Measurements from ENCODE around the gene UBL4B.

The UBL4B gene

DNA sequence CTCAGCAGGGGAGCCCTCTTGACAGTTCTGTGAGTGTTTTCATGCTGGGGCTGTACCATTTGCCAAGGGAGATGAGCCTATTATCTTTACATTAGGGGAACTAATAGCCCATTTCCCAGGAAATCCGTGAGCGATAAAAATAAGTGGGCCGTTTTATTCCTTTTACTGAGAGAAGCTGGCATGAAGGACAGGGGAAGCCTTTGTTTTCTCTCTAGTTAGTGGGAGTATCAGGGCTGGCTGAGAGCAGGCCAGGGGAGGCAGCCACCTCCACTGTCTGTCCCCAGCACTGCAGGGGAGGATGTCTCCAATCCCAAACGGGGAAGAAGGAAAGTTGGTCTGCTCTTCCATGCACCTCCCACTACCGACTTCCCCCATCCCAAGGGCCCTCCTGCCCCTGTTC lies 2.5 kb downstream of the UBL4B start:
- DNase-seq (ENCODE audit: low spot score), result no peak

DNA sequence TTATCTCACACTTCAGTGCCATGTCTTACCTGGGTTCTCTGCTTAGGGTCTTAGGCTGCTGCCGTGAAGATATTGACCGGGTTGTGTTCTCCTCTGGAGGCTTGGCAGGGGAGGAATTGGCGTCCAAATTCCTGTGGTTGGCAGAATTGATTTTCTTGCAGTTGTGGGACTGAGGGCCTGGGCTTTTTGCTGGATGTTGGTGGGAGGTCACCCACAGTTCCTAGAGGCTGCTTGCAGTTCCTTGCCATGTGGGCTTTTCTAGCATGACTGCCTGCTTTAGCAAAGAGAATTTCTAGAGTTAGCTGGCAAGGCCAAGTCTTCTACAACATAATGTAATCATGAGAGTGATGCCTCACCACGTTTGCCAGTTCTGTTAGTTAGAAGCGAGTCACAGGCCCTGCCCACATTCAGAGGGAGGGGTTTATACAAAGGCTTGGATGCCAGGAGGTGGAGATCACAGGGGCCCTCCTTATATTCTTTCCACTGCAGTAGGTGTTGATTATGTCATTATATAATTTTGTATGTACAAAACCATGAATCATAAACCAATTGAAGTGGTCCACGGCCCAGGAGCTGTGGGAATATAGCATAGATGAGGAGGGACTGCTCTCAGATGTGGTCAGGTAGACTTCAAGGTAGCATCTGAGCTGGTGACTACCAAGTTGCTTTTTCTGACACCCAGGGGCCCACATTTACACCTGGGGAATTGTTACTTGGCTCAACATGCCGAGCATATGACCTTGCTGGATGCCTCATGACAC lies 6.6 kb downstream of the UBL4B start:
- no peak for DNase-seq (ENCODE audit: low spot score)

DNA sequence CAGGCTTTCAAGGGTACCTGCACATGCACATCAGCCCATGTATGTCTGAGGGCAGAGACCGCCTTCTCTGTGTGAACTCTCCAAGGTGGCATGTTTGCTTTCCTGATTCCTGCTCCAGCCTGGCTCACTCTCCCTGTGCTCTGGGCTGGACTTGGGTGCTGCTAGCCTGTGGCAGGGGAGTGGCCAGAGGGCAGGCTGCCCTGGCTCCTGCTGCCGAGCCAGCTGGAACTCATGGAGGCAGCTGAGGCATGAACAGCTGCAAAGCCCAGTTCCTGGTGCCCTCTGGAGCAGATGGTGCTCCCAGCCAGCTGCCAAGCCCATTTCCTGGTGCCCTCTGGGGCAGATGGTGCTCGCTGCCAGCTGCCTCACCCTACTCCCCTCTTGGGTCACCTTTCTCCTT lies 7.6 kb downstream of the UBL4B start:
- no peak for DNase-seq (ENCODE audit: low spot score)

DNA sequence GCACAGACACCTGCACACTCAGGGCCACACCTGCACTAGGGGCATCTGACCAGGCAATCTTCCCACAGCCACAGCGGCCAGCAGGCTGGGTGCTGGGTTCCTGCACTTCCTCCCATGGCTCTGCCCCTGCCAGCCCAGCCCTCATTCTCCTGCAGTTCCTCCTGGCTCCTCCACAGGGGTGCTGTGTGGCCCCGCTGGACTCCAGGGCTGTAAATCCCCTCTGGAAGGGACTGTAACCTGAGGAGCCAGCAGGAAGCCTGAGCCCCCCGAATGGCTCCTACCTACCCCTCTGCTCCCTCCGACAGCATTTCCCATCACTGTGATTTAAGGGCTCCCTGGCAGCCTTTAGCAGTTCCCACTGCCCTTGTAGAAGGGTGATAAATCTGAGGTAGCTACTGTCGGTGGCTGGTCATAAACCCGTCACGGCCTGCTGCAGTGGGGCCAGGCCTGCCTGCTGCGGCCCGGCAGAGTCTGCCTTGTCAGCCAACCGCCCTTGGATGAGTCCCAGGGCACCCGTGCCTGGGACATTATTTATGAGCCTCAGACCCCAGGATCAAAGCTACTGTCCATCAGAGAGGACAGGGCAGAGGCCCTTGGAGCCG lies 8.8 kb downstream of the UBL4B start:
- DNase-seq (ENCODE audit: low spot score), result no peak

DNA sequence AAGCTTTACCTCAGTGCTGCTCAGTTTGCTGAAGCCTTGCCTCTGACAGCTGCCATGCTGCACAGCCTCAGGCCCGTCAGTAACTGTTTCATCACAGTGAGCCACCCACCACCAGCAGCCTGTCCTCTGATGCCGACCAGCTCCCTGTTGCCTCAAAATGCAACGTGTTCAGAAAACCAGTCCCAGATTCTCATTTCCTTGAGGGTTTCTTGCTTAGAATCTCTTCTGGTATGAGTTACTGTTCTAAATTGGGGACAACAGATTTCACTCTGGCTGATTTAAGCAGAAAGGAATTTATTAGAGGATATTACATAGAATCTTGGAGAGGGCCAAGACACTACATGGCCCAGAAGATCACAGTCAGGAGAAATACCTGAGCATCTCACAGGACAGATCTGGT lies 11.0 kb downstream of the UBL4B start:
- DNase-seq (ENCODE audit: low spot score), result no peak

DNA sequence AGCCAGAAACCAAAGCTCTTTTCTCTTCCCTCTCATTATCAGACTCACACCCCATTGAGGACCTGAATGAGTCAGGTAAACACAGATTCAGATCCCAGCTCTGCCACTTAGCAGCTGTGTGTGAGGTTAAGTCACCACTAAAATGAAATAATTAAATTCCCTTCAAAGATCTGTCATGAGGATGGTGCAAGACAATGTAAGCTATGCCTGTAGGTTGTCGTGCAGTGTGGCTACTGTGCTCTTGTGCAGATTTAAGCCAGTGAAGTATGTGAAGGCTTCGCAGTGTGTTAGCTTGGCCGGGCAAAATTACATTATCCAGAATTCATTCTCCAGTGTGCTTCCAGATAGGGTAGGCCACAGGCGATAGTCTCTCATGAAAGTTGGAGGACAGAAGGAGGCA lies 13.6 kb downstream of the UBL4B start:
- DNase-seq (ENCODE audit: low spot score), result no peak

DNA sequence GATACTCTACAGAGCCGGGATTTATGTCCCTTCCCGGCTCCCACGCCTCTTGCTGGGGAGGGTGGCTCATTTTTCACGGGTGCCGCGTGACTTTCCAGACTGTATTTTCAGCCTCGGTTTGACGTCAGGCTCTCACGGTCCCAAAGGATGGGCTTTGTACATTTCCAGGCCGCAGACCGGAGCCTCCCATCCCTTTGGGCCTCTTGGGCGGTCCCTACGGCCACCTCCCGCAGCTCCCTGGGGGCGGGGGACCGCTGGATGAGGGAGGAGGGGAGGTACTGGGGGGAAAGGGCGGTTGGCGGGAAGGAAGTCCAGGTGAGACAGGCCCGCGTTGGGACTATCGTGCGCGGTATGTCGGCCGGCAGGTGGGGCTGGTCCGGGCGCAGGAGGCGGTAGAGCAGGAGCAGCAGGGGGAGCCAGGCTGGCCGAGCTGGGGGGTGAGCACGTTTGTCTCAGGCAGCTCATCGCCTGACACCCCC lies 17.9 kb downstream of the UBL4B start:
- DNase-seq (ENCODE audit: low spot score), result no peak

DNA sequence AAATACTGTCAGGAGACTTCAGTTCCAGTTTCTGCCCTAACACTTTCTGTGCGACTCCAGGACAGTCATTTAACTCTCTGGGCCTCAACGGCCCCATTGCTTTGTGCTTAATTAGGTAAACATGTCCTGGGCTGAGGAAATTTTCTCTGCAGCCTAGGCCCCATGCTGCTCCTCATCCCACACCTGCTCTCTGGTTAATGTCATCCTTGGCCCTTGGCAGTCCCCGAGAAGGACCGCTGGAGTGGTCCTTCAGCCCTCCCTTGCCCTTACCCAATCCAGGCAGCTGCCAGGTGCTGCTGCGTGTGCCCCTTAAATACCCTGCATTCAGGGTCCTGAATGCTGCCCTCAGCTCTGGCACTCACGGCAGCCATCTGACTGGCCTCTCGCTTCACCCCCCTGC lies 18.7 kb downstream of the UBL4B start:
- DNase-seq (ENCODE audit: low spot score), result no peak

DNA sequence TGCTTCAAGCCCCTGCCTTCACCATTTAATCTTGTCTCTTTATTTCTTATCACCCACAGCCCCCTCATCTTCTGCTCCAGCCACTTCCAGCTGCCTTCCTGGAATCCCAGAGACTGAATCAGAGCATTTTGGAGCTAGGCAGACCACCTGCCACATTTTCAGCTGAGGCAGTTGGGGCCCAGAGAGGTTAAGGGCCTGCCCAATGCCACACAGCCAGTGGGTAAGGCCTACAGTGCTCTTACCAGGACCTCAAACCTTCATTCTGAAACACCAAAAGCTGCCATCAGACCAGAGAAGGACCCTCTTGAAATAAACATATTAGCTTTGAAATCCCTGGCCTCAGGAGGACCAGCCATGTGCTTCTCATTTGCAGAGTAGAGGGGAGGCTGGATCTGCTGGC lies 20.4 kb downstream of the UBL4B start:
- DNase-seq (ENCODE audit: low spot score), result no peak

DNA sequence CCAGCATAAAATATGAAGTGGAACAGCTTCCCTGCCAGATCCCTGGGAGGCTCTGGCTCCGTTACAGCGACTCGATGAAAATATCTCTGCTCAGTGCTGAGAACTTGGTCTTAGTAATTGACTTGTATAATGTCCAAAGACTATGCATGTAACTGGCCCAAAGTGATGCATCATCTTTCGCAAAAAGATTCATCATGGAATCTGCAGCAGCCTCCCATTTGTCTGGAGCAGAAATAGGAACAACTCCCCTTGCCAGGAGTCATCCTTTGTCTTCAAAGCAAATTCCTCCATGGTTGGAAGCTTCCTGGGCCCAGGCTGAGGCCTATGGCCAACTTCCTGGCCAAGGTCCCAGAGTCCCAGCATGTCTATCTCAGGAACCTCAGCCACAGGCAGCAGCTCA lies 21.2 kb downstream of the UBL4B start:
- no peak for DNase-seq (ENCODE audit: low spot score)

DNA sequence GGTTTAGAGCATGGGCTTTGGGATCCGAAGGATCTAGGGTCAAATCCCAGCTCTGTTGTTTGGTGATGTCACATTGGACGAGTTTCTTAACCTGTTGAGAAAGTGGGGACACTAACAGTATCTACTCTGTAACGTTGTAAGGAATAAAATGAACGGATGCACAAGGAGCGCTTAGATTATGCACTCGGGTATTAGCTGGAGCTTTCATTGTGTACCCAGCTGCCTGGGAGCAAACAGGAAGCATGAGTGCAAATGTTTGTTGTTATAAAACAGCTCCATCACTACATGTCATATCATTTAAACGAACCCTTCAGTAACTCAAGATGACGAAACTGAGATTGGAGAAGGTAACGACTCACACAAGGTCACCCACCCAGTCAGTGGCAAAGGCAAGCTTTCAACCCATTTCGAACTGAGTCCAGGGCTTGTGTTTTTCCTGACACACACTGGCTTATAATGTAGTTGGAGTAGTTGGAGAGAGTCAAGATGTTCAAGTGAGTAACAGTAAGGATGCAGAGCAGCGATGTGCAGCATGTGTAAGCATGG lies 21.9 kb downstream of the UBL4B start:
- DNase-seq (ENCODE audit: low spot score), result no peak

DNA sequence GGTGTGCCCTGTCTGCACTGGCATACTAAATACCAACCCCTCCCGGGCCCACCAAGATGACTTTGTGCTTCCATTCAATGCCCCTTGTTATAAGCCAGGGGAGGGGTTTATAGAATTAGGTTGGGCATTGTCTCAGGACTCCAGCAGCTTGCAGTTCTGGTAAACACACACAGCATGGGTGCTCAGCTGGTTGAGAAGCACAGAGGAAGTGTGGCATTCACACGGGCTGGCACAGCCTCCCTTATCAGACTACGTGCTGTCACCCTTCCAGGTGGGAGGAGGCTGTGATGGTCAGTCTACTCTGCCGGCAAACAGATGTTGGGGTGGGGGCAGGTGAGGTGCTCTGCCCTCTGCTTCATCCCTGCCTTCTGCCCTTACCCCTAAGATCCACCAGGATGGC lies 23.0 kb downstream of the UBL4B start:
- no peak for DNase-seq (ENCODE audit: low spot score)

DNA sequence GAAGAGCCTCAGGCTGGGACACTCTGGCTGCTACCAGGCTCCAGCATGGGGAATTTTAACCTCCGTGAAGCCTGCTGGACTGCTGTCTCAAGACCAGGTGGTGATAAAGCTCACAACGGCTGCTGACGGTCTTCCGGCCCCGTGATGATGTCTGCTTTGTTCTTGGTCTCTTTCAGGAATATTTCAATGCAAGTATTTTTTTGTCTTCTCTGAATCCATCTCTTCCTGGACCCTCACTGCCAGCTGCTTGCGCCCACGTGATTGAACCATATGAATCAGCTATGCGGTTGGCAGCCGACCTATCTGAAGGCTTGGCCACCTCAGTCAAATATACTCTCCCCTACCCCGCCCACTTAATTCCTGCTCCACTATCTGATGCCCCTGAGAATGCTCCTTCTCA lies 23.4 kb downstream of the UBL4B start:
- DNase-seq (ENCODE audit: low spot score), result no peak

DNA sequence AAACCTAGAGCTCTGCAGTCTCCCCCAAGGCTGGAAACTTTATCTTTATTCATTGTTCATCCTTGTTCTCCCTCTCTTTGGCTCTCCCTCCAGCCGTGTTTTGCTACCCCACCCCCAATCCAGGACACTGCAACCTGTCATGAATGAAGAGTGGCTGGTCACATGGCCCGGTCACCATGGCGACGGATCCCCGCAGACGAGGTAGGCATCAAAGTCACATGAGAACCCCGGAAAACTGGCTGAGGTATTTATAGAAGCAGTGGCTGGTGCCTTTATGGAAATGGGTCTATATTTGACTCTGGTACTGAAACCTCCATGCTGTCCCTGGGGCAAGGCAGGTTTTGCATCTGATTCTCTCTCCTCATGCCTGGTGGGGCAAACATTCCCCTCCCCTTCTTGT lies 24.7 kb downstream of the UBL4B start:
- no peak for DNase-seq (ENCODE audit: low spot score)

DNA sequence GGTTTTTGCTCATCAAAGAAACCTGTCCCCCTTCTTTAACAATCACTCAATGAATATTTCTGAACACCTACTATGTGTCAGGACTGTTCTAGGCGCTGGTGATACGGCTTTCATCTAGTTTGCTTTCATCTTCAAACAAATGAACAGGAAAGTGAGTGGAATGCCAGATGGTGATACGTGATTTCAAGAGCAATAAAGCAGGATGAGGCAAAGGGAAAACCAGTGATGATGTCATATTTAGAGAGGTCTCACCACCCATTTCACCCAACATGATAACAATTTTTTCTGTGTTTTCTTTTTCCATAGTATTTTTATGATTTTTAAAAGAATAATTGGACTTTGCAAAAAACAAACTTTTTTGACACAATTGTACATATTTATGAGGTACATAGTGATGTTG lies 26.7 kb downstream of the UBL4B start:
- DNase-seq (ENCODE audit: low spot score), result no peak

DNA sequence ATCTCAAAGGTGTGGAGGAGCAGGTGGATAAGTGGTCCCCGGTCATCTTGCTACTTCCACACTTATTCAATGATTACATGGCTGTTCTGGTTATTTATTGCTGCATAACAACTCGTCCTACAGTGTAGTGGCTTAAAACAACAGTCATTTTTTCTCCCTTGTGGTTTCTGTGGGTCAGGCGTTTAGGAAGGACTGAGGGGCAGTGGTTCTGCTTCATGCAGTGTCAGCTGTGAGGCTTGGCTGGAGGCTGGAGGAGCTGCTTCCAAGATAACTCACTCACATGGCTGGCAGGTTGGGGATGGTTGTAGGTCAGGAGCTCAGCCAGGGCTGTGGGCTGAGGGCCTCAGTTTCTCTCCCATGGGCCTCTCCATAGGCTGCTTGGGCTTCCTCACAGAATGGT lies 32.1 kb downstream of the UBL4B start:
- DNase-seq (ENCODE audit: low spot score), result no peak

DNA sequence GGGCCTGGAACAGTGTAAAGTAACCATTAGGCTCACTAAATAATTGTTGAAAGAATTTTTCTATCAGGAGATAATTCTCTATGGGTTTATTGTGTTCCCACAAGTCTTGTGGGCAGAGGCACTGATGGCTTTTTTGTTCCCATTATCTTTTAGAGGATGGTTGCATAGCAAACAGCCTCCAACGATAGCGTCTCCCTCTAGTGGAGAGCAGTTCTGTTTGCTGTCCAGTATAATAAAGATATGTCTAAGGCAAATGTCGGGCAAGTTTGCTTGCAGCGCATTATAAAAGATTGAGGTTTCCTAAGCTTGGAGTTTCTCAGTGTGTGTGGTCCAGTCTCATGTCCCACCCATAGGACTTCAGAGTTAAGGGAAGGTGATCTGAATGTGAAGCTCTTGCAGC lies 36.7 kb downstream of the UBL4B start:
- no peak for DNase-seq (ENCODE audit: low spot score)

DNA sequence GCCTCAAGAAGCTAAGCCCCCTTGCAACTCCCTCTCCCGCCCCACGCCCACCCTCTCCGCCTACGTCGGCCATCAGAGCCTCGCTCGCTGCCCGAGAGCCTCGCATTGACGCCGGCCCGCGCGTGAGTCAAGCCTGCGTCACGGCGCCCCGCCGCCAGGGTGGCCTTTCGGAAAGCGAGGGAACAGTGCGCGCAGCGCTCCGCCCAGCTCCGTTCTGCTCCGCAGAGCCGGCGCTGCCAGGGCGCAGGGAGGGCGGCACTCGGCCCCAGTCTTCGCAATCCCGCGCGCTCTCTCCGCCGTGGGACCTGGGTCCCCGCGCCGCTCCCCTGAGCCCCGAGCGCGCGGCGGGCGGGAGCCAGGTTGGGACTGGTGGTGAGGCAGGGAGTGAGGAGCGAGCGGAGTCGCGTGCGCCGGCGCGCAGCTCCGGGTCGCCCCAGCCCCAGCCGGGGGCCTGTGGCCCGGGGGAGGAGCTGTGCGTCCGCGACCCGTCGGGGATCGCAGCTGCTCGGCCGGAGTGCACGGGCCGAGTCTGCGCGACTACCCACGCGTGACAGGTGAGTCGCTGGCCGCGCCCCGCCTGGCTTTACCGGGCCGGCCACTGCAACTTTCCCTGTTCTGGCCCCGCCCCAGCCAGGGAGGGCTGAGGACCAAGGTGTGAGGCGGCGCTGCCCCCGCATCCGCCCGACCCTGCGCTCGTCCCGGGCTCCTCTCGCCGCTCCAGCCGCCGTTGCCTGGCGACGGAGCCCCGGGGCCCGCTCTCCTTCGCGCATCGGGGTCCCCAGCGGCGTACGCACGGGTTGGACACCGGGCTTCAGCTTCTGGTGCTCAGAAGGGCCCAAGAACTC lies 38.3 kb downstream of the UBL4B start, which contains the start of gene SLC6A17:
Gene SLC6A17 (plus strand): TSS at position 165 of the 845 bp plus-strand sequence. CDS start 16,436 bp downstream, outside the sequence.
- no peak for DNase-seq (ENCODE audit: low spot score)

DNA sequence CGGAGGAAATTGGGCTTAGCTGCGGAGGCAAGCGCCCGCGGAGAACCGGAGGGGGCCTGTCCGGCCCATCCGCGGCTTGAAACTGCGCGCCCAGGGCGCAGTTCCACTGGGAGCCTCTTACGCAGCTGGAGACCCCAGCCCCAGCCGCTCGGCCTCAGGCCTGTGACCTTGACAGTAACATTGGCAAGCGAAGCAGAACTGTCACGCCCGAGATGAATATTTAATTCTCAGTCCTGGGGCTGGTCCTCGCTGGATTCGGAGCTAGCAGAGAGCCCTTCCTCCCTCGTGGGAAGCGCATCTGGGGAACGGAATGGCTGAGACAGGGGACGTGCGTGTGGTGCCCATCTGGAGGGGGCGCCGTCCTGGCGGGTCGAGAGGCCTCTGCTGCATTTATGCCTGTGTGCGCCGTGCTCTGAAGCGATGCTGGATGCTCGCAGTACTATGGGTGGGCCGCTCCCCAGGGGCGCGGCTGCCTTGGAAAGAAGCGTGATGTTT lies 39.0 kb downstream of the UBL4B start:
- DNase-seq (ENCODE audit: low spot score), result no peak

DNA sequence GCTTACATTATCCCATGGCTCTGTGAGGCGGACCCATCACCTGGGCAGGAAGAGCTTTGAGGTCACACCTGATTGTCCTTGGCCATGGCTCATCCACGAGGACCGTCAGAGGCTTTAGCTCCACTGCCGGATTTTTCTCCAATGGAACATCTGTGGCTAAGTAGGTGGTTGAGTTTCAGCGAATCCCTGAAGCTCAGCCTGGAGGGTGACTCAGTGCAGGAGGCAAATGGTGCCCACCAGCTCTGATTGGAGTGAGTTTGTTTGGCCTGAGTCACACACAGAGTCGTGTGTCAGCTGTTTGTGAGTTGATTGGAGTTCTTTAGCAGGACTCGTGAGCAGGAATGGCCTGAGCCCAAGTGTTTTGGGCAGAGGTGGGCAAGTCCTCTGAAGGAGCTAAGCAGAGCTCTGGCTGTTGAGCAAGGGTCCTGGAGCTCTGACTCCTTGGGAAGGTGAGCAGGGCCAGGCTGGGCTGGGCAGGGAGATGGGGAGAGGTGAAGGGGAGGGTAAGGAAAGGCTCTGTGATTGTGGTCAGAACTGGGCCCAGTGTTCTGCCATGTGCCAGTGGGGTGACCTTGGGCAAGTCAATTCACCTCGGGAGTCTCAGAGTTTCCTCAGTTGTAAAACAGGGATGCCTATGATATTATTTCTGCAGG lies 40.0 kb downstream of the UBL4B start:
- no peak for DNase-seq (ENCODE audit: low spot score)

DNA sequence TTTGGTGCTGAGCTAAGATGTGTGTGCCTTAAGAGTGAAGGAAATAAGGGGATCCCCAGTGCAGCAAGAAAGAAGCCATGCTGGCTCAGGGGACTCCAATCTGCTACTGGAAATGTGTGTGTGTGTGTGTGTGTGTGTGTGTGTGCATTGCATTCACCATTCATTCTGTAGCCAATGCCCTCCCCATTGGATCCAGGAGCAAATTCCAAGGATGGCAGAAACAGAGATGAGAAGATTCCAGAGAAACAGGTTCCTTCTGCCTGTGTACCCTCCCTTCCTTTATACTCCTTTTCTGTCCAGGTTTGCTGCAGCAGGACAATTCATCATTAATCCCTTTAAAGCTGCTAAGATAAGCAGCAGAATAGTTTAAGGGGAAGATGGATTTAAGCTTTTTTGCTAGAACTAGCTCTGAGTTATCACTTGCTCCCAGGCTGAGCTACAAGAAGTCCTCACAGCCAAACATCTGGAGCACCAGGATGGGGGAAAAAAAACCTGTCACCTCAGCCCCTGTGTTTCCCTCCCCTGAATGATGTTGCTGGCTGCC lies 41.2 kb downstream of the UBL4B start:
- no peak for DNase-seq (ENCODE audit: low spot score)

All from LoVo (cell line).